PC-3 (cell line): ENCODE results near the gene XAGE5. TPM values are rescaled to one million over a fixed set of nuclear protein-coding genes. Genes with fewer than 3 reads are reported as not detected.
"Not testable (repeated sequence)": the region's sequence is repeated elsewhere in the genome, so short reads cannot be mapped to it uniquely, and the experiment has no call there.

Experiments used
- ATAC-seq: fragments of 200-7000 bp; cut with Tn5 transposase; 2 replicates; pipeline ENCODE4 v1.9.1; 2020; ENCODE audit warnings: mild to moderate bottlenecking, moderate library complexity
- Bru-seq: library from RNA; stranded (reverse); fragments of 400-500 nt; gene quantifications from one replicate; lab custom pipeline; 2021; lab: Mats Ljungman, UMichigan
- BruChase-seq, 2 experiments: library from RNA; stranded (reverse); fragments of 400-500 nt; gene quantifications; one replicate each; lab custom pipeline; 2021; lab: Mats Ljungman, UMichigan
- BruUV-seq: library from RNA; stranded (reverse); fragments of 400-500 nt; replicated peaks from 2 replicates; lab custom pipeline; 2021; lab: Mats Ljungman, UMichigan
- CTCF ChIA-PET: fragments of 300-600 bp; sonication (Branson Sonifier 250); formaldehyde crosslinking; loops from one replicate; lab custom pipeline; 2022; ENCODE audit warnings: antibody characterized with exemption; lab: Charles Lee
- POLR2A ChIA-PET: fragments of 300-600 bp; sonication (Branson Sonifier 250); formaldehyde crosslinking; loops from one replicate; lab custom pipeline; 2022; ENCODE audit warnings: antibody characterized with exemption; ENCODE audit not compliant: unreplicated experiment; lab: Charles Lee
- DNase-seq: peaks from one replicate; pipeline ENCODE4 v3.0.0-alpha.2; 2015
- H2AFZ ChIP-seq: fragments of 300-600 bp; sonication (generic); 2 replicates; pipeline ENCODE4 v1.6.0; 2016; ENCODE audit warnings: antibody characterized with exemption, low read length
- H3F3A ChIP-seq: fragments of 300-600 bp; sonication (generic); one replicate; pipeline ENCODE4 v1.6.0; 2017; ENCODE audit warnings: antibody characterized with exemption, low read length, control low read depth, mild to moderate bottlenecking; ENCODE audit not compliant: unreplicated experiment
- H3K27ac ChIP-seq: fragments of 300-600 bp; sonication (generic); 2 replicates; pipeline ENCODE4 v1.5.1; 2016; ENCODE audit warnings: mild to moderate bottlenecking, low read length
- H3K27me3 ChIP-seq: fragments of 300-600 bp; sonication (generic); 2 replicates; pipeline ENCODE4 v1.6.1; 2016; ENCODE audit warnings: low read length, mixed read lengths
- H3K36me3 ChIP-seq: fragments of 300-600 bp; sonication (generic); 2 replicates; pipeline ENCODE4 v1.6.1; 2016; ENCODE audit warnings: low read depth, mixed run types, low read length, mixed read lengths
- H3K4me1 ChIP-seq: fragments of 300-600 bp; sonication (generic); 2 replicates; pipeline ENCODE4 v1.5.1; 2016; ENCODE audit warnings: low read length; ENCODE audit not compliant: insufficient read depth
- H3K4me2 ChIP-seq: fragments of 300-600 bp; sonication (generic); 2 replicates; pipeline ENCODE4 v1.6.0; 2016; ENCODE audit warnings: low read length
- H3K4me3 ChIP-seq: fragments of 300-600 bp; sonication (generic); 2 replicates; pipeline ENCODE4 v1.5.1; 2016; ENCODE audit warnings: mild to moderate bottlenecking, low read length, mixed read lengths
- H3K79me2 ChIP-seq: fragments of 300-600 bp; sonication (generic); 2 replicates; pipeline ENCODE4 v1.6.1; 2017; ENCODE audit warnings: low read length, mixed read lengths
- H3K9ac ChIP-seq: fragments of 300-600 bp; sonication (generic); 2 replicates; pipeline ENCODE4 v1.6.0; 2016; ENCODE audit warnings: mild to moderate bottlenecking, low read length
- H3K9me2 ChIP-seq: fragments of 300-600 bp; sonication (generic); replicated peaks from 2 replicates; pipeline ENCODE4 v1.6.1; 2016; ENCODE audit warnings: mixed run types, low read length, mixed read lengths
- H3K9me3 ChIP-seq: fragments of 300-600 bp; sonication (generic); 2 replicates; pipeline ENCODE4 v1.6.1; 2016; ENCODE audit warnings: low read length, mixed read lengths
- H4K20me1 ChIP-seq: fragments of 300-600 bp; sonication (generic); 2 replicates; pipeline ENCODE4 v1.6.1; 2016; ENCODE audit warnings: low read length, mixed read lengths
- EZH2 ChIP-seq: fragments of 300-600 bp; sonication (generic); IDR thresholded peaks from one replicate; pipeline ENCODE4 v1.6.1; 2017; ENCODE audit warnings: antibody characterized with exemption, mild to moderate bottlenecking, low read length; ENCODE audit not compliant: unreplicated experiment
- EZH2phosphoT487 ChIP-seq: fragments of 300-600 bp; sonication (generic); IDR thresholded peaks from 2 replicates; pipeline ENCODE4 v1.6.1; 2018; ENCODE audit warnings: mild to moderate bottlenecking, antibody characterized with exemption, low read length, borderline replicate concordance
- intact Hi-C: fragments of 100-400 bp; cut with micrococcal nuclease; formaldehyde crosslinking; loops from 2 replicates; pipeline ENCODE4 v1.9.0; 2023
- long read RNA-seq: library from polyadenylated mRNA; unstranded; transcript quantifications from one replicate; pipeline ENCODE4 v2.0.0, GENCODE V29; 2021; ENCODE audit not compliant: unreplicated experiment
- total RNA-seq: library from RNA; depleted of rRNA; stranded (reverse); fragments of >200 nt; gene quantifications from 2 replicates; pipeline ENCODE4 v1.2.3, GENCODE V29; 2014; rRNA removed

XAGE5 gene, protein sequence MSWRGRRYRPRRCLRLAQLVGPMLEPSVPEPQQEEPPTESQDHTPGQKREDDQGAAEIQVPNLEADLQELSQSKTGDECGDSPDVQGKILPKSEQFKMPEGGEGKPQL
- total RNA-seq (not detected in 2 replicates), Bru-seq, nascent RNA (not detected), BruChase-seq, experiment 1, labeled RNA remaining after a 6-hour chase (not detected), BruChase-seq, experiment 2, labeled RNA remaining after a 2-hour chase (not detected)
- long read RNA-seq: 0 reads

DNA sequence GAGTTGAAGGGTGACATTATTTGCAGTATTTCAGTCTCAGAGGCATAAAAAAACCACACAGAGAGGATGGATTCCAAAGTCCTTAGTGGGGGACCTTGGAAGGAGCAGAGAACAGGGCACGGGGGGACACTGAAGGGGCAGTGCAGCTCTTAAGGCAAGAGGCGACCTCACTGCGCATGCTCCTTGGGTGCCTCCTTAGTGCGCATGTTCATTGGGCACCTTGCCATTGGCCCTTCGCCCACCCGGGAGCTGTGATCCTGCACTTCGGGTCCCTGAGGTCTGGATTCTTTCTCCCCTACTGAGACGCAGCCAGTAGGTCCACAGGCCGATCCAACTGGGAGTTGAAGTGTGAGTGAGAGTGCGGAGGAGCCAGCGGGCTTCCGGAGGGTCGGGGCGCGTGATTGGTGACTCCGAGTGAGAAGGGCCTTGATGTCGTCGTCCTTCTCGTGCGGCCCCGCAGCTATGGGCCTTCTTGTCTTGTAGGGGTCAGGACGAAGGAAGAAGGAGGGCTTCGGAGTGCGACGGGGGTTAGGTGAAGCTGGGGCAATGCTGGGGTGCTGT is at the start of gene XAGE5:
XAGE5 (plus strand) TSS at position 223 of the 561 bp plus-strand sequence. CDS start 1,280 bp downstream, outside the sequence.
- BruUV-seq: no TSS peak
- Histone ChIP-seq H3K4me3 (no peak within 1 kb of the TSS), H4K20me1 (no peaks in the 10 kb centered on the region), H3K36me3 (no peaks in the 10 kb centered on the region), H3K9me2 (no peaks in the 10 kb centered on the region), H2AFZ (no peak within 1 kb of the TSS), H3K4me2 (no peak within 1 kb of the TSS), H3K27me3 (peaks cover 50% of the 10 kb centered on the region), H3F3A (no peaks in the 10 kb centered on the region), H3K9me3 (no peaks in the 10 kb centered on the region), H3K4me1 (no peaks in the 10 kb centered on the region), H3K79me2 (no peaks in the 10 kb centered on the region), H3K27ac (no peak within 1 kb of the TSS), H3K9ac (no peak within 1 kb of the TSS)
- ATAC-seq (no peak), DNase-seq (no peak)
- no peak for TF ChIP-seq EZH2phosphoT487
- TF ChIP-seq EZH2: no peak
- POLR2A ChIA-PET: no interaction called here
- CTCF ChIA-PET: no interaction called here
- intact Hi-C loops: no loop called here

DNA sequence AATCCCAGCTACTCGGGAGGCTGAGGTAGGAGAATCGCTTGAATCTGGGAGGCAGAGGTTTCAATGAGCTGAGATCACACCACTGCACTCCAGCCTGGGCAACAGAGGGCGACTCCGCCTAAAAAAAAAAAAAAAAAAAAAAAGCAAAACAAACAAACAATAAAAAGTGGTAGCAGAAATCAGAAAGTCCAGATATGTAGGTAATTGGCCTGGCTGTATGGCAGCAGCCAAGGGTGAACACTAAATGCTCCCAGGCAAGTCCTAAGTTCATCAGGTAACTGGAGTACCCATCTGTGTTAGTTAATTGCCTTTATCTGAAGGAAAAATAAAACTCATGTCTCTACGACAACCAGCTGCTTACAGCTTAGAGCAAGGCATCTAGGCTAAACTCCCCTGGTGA is 45.1 kb upstream of the XAGE5 start:
- not testable (repeated sequence) for ATAC-seq

DNA sequence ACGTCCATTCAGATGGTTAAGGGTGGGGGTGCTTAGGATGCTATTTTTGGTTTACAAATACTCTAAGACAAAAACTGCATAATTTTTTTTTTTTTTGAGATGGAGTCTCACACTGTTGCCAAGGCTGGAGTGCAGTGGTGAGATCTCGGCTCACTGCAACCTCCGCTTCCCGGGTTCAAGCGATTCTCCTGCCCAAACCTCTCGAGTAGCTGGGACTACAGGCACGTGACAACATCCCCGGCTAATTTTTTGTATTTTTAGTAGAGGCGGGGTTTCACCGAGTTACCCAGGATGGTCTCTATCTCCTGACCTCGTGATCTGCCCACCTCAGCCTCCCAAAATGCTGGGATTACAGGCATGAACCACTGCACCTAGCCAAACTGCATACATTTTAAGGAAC is 37.6 kb upstream of the XAGE5 start:
- H3K9me3 ChIP-seq, H2AFZ ChIP-seq, CTCF ChIA-PET, H3K9me2 ChIP-seq, DNase-seq, H3K27me3 ChIP-seq, H3K79me2 ChIP-seq, H3K4me1 ChIP-seq, H3F3A ChIP-seq, H3K4me2 ChIP-seq, ATAC-seq, intact Hi-C loops, H3K4me3 ChIP-seq, BruUV-seq, H4K20me1 ChIP-seq, H3K9ac ChIP-seq, POLR2A ChIA-PET, H3K27ac ChIP-seq, H3K36me3 ChIP-seq: not testable (repeated sequence)

More for the DNA sequence above, 45.1 kb upstream of the XAGE5 start:
- H3K4me1 ChIP-seq, H3F3A ChIP-seq, H3K9me3 ChIP-seq, H3K4me2 ChIP-seq, BruUV-seq, H4K20me1 ChIP-seq, H3K36me3 ChIP-seq, H3K79me2 ChIP-seq, H3K27ac ChIP-seq, POLR2A ChIA-PET, CTCF ChIA-PET, intact Hi-C loops, H3K9me2 ChIP-seq, H3K4me3 ChIP-seq, H3K9ac ChIP-seq, H2AFZ ChIP-seq, H3K27me3 ChIP-seq, DNase-seq: not testable (repeated sequence)

DNA sequence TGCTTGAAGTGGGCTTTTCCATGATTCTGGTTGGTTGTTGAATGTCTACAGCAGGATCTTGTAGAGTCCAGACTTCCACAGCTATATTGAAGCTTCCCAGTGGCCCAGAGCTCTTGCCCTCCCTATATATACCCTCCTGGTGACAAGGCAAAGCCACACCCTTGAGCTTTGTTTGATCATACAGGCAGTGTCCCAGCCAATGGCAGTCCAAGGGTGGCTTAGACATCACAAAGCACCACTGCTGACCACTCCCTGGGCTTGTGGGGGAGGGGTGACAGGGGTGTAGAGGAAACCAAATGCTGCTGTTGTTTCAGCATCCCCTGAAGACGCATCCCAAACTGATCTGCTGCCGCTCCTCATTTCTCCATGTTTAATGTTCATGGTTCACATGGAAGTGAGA is 13.8 kb upstream of the XAGE5 start, which contains the start of gene SPANXN5:
SPANXN5 (minus strand) TSS at position 101 of the 400 bp plus-strand sequence; CDS start at position 22, 79 bp downstream.
- not testable (repeated sequence) for DNase-seq, H2AFZ ChIP-seq, BruUV-seq

DNA sequence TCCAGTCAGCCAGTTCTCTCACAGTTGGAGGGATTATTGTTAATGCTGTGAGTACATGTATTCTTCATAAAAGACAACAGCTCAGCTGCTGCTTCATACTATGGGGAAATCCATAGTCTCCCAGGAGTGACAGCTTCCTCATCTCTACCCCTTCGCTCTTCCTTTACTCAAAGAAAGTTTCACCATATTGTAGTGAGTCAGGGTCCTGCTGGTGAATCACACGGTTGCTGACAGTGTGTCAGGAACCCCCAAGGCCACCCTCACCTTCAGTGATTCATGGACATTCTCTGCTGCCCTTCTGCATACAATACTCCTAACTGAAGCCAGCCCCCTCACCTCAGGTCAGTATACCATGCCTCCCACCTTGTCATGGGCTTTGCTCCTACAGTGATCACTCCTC is 6.2 kb upstream of the XAGE5 start:
- H3K27ac ChIP-seq, H3F3A ChIP-seq, H3K4me2 ChIP-seq, POLR2A ChIA-PET, BruUV-seq, intact Hi-C loops, H2AFZ ChIP-seq, CTCF ChIA-PET, H3K79me2 ChIP-seq, H3K9ac ChIP-seq, H4K20me1 ChIP-seq, ATAC-seq, H3K4me3 ChIP-seq, H3K36me3 ChIP-seq, H3K9me3 ChIP-seq, H3K4me1 ChIP-seq, DNase-seq, H3K9me2 ChIP-seq: not testable (repeated sequence)
- peaks cover 19% of the 10 kb centered on the region; the same call in 1 of the 2 replicates for H3K27me3 ChIP-seq

More for the DNA sequence above, 13.8 kb upstream of the XAGE5 start, which contains the start of gene SPANXN5:
- H3K4me3 ChIP-seq, H3K36me3 ChIP-seq, H3K9me3 ChIP-seq, ATAC-seq, H3K27ac ChIP-seq, H3K4me2 ChIP-seq, CTCF ChIA-PET, intact Hi-C loops, H3K9me2 ChIP-seq, H3K79me2 ChIP-seq, H3F3A ChIP-seq, POLR2A ChIA-PET, H3K9ac ChIP-seq, H3K4me1 ChIP-seq, H3K27me3 ChIP-seq, H4K20me1 ChIP-seq: not testable (repeated sequence)
